HepG2 (cell line): Measurements from ENCODE around the gene ZNF8. TPM values are rescaled to one million over a fixed set of nuclear protein-coding genes. Genes with fewer than 3 reads are reported as not detected.

Source experiments
- CBX1 ChIP-seq: IDR thresholded peaks from one replicate; pipeline ENCODE4 v1.6.1; 2016; ENCODE audit warnings: antibody characterized with exemption, low read depth
- CENPX ChIP-seq: sonication (generic); formaldehyde crosslinking; IDR thresholded peaks from 2 replicates; pipeline ENCODE4 v1.9.0; 2021; ENCODE audit warnings: mild to moderate bottlenecking, missing genetic modification reagents, moderate library complexity
- FLYWCH1 ChIP-seq: sonication (generic); formaldehyde crosslinking; IDR thresholded peaks from 2 replicates; pipeline ENCODE4 v1.8.1; 2023; ENCODE audit warnings: mild to moderate bottlenecking, missing genetic modification reagents
- FOSL1 ChIP-seq: sonication (generic); formaldehyde crosslinking; IDR thresholded peaks from 2 replicates; pipeline ENCODE4 v1.9.0; 2021; ENCODE audit warnings: missing genetic modification reagents, borderline replicate concordance
- HDAC2 ChIP-seq: sonication (generic); formaldehyde crosslinking; IDR thresholded peaks from 2 replicates; pipeline ENCODE4 v1.4.0; 2020; ENCODE audit warnings: missing genetic modification reagents
- HNRNPL ChIP-seq: fragments of 200-400 bp; formaldehyde crosslinking; IDR thresholded peaks from 2 replicates; pipeline ENCODE4 v1.6.1; 2017; ENCODE audit warnings: mild to moderate bottlenecking, low read depth, low read length
- MLLT10 ChIP-seq: sonication (generic); formaldehyde crosslinking; IDR thresholded peaks from 2 replicates; pipeline ENCODE4 v1.4.0; 2020; ENCODE audit warnings: missing genetic modification reagents
- NCOA1 ChIP-seq: sonication (generic); formaldehyde crosslinking; IDR thresholded peaks from 2 replicates; pipeline ENCODE4 v1.9.0; 2021; ENCODE audit warnings: missing genetic modification reagents
- PRDM10 ChIP-seq: sonication (generic); formaldehyde crosslinking; IDR thresholded peaks from 2 replicates; pipeline ENCODE4 v1.4.0; 2020; ENCODE audit warnings: low read depth, missing genetic modification reagents
- SIX4 ChIP-seq: sonication (generic); formaldehyde crosslinking; IDR thresholded peaks from 2 replicates; pipeline ENCODE4 v1.4.0; 2020; ENCODE audit warnings: missing genetic modification reagents
- ZGPAT ChIP-seq: IDR thresholded peaks from 2 replicates; pipeline ENCODE4 v1.6.1; 2016; ENCODE audit warnings: mild to moderate bottlenecking
- ZNF17 ChIP-seq: sonication (generic); formaldehyde crosslinking; IDR thresholded peaks from 2 replicates; pipeline ENCODE4 v1.5.0; 2020; ENCODE audit warnings: mild to moderate bottlenecking, missing genetic modification reagents
- ZNF256 ChIP-seq: sonication (generic); formaldehyde crosslinking; conservative IDR thresholded peaks from 2 replicates; pipeline ENCODE4 v1.4.0; 2020; ENCODE audit warnings: missing genetic modification reagents
- ZNF276 ChIP-seq: sonication (generic); formaldehyde crosslinking; IDR thresholded peaks from 2 replicates; pipeline ENCODE4 v1.4.0; 2020; ENCODE audit warnings: mild to moderate bottlenecking, low read depth, missing genetic modification reagents
- ZNF280D ChIP-seq: sonication (generic); formaldehyde crosslinking; IDR thresholded peaks from 2 replicates; pipeline ENCODE4 v1.5.1; 2020; ENCODE audit warnings: mild to moderate bottlenecking, missing genetic modification reagents
- ZNF367 ChIP-seq: sonication (generic); formaldehyde crosslinking; IDR thresholded peaks from 2 replicates; pipeline ENCODE4 v1.4.0; 2020; ENCODE audit warnings: missing genetic modification reagents, borderline replicate concordance
- ZNF513 ChIP-seq: sonication (generic); formaldehyde crosslinking; conservative IDR thresholded peaks from 2 replicates; pipeline ENCODE4 v1.5.0; 2020; ENCODE audit warnings: missing genetic modification reagents
- ZNF570 ChIP-seq: sonication (generic); formaldehyde crosslinking; IDR thresholded peaks from 2 replicates; pipeline ENCODE4 v1.4.0; 2020; ENCODE audit warnings: mild to moderate bottlenecking, missing genetic modification reagents, borderline replicate concordance
- ZNF839 ChIP-seq: sonication (generic); formaldehyde crosslinking; IDR thresholded peaks from 2 replicates; pipeline ENCODE4 v1.4.0; 2020; ENCODE audit warnings: missing genetic modification reagents, mild to moderate bottlenecking, borderline replicate concordance
- polyA plus RNA-seq, 8 experiments: library from polyadenylated mRNA; depleted of rRNA in 3 of 8; stranded (reverse) in 7 of 8; unstranded in 1 of 8; fragments of >200 nt; fragmentation: Illumina TruSeq in 4 of 8; extraction: Trizol in 4 of 8; gene quantifications; 2 replicates each; pipeline versions ENCODE4 v1.2.1 to v1.2.3, GENCODE V29; 2011 to 2016; ENCODE audit warnings: low read depth in 4 of 8, missing spikeins in 1 of 8, mixed read lengths in 1 of 8; ENCODE audit not compliant: insufficient read depth in 1 of 8
- total RNA-seq, 5 experiments: library from RNA; depleted of rRNA; stranded (reverse); fragments of >200 nt; fragmentation: Illumina TruSeq; extraction: Trizol; gene quantifications; 2 replicates each; pipeline ENCODE4 v1.2.3, GENCODE V29; 2016; ENCODE audit warnings: low read depth in 1 of 5

ZNF8 gene
- total and polyA plus RNA-seq, 2 of the 13 experiments (the other 11 are each of a cell fraction or from before 2014, with no cell fraction given): 3.1 to 3.3 TPM

GRCh38 chr19:58278541-58279041, at the start of gene ZNF8 (continued):
- TF ChIP-seq ZNF280D: no peak
- TF ChIP-seq CENPX (CRISPR knock-in tag): no peak
- peak; percentile 98 for TF ChIP-seq HNRNPL
- TF ChIP-seq ZNF17 (CRISPR knock-in tag): no peak
- no peak for TF ChIP-seq ZNF367
- TF ChIP-seq CBX1: no peak
- TF ChIP-seq FOSL1 (CRISPR knock-in tag): no peak
- TF ChIP-seq MLLT10: no peak
- TF ChIP-seq ZNF276 (CRISPR knock-in tag): 0 out of 2 replicates have a peak, but pooled peaks have one; percentile 23
- no peak for TF ChIP-seq SIX4
- TF ChIP-seq NCOA1 (CRISPR knock-in tag): 0 out of 2 replicates have a peak, but pooled peaks have one; percentile 49
- TF ChIP-seq ZNF839 (CRISPR knock-in tag): peak; percentile 71; the same call in 1 of the 2 replicates
- TF ChIP-seq PRDM10: no peak
- no peak for TF ChIP-seq ZNF513
- TF ChIP-seq ZNF570 (CRISPR knock-in tag): no peak
- TF ChIP-seq ZNF256 (CRISPR knock-in tag): no peak
- peak; percentile 60 for TF ChIP-seq HDAC2 (CRISPR knock-in tag)
- no peak for TF ChIP-seq FLYWCH1 (CRISPR knock-in tag)
- peak; percentile 68 for TF ChIP-seq ZGPAT (CRISPR knock-in tag)
